Measurements from ENCODE around the gene FOXD2.

The FOXD2 gene

GRCh38 chr1:47416319-47417169 lies 21.3 kb upstream of the FOXD2 start:
- no peak for DNase-seq

DNA sequence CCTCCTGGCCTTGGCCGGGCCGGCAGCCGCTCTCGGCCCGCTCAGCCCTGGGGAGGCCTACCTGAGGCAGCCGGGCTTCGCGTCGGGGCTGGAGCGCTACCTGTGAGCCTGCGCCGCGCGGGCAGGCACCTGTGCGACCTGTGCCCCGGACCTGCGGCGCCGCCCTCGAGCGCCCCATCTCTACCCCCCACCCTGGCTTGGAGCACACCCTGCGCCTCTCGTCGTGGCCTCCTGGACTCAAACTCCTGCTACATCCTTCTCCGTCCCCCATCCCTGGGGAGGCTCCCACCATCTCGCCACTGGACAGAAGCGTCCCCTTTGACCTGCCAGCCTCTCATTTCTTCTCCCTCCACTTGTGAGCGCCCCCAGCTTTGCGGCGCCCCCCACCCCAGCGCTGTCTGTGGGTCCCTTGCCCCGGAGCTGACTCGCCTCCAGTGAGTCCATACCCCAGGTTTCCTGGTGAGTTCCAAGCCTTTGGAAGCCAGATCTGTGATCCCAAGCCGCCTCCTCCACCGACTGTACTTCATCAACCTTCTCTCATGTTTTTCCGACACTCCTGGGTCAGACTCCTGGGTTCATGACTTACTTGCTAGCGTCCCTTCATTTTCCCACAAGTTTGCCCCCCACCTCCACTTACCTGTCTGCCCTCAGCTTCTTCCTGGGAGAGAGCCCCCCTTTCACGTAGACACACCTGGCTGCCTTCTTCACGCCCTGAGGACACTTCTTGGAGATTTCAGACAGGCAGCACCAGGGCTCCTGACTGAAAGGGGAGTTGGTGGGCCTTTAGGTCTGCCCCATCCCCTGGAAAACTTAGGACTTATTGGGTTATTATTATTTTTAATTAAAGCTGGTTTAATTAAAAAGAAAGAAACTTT lies 20.4 kb upstream of the FOXD2 start:
- no peak for DNase-seq

DNA sequence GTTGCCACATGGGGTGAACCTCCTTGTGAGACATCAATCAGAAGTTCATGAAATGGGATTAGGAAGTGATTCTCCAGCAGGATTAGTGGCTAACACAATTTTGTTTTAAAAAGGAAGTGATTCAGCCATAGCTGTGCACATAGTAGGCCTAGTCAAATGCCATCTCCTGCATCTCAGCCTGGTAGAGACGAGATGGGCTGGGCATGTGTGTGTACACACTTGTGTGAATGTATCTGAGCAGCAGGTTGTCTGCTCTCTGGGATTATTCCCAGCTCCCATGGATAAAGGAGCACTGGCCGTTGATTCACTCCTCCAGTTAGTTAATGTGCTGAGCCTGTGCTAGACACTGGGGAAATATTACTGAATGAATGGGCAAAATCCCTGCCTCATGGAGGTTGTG lies 19.7 kb upstream of the FOXD2 start:
- DNase-seq, result no peak

- no peak for DNase-seq
Observed at GRCh38 chr1:47418681-47419325, 19.0 kb upstream of the FOXD2 start.

DNA sequence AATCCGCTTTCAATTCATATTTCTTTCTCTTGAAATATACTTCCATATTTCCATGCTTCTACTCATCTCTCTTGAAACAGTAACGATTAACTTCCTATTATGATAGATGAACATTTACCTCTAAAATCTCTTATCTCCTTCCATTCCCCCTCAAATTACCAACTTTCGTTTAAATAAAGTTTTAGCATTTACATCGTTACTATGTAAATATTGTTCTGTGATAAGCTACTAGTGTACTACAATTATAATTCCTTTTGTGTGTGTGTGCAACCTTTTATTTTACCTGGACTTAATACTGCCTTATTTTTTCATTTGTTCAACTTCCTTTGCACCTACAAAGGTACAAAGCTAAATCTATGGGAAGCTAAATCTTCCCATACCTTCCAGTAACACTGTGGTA lies 17.3 kb upstream of the FOXD2 start:
- DNase-seq, result no peak

- no peak for DNase-seq
Observed at GRCh38 chr1:47423872-47424271, 14.0 kb upstream of the FOXD2 start.

- DNase-seq, result peak in 6 of 56 donors; percentile 2 to 35 (median 8)
Observed at GRCh38 chr1:47424336-47424982, 13.4 kb upstream of the FOXD2 start.

DNA sequence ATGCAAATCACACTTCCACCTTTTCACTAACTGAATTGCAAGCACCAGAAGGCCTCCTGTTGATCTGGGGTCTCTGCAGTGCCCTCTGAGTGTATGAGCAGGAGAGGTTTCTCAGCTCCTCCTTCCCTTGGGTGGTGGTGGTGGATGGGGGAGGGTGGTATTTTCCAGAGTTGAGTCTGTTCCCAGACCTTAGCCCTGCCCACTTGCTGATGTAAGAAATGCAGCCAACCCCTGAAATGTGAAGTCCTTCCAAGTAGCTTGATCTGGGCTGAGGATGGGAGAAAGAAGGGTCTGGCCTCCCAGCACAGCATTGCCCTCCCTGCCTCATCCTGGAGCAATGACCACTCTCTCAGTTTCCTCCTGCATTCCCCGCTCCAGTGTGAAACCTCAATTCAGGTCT lies 6.3 kb upstream of the FOXD2 start:
- DNase-seq, result no peak

GRCh38 chr1:47432071-47433036 lies 5.5 kb upstream of the FOXD2 start:
- DNase-seq, result peak in 45 of 56 donors; percentile 4 to 84 (median 31)

DNA sequence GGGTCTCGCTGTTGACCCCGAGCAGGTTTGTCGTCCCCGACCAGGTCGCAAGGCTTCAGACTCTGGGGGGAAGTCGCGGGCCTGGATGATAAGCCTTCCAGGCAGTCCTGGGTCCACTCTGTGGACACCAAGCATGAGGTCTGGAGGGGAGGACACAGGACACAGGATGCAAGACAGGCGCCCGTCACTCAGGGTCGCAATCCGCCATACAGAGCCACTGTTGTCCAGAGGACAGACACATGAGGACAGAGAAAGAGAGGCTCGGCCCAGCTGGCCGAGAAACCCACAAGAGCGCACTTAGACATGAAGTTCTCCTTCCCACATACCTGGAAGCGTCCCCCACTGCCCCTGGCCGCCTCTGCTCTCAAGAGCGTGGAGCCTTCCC lies 4.8 kb upstream of the FOXD2 start:
- no peak for DNase-seq

DNA sequence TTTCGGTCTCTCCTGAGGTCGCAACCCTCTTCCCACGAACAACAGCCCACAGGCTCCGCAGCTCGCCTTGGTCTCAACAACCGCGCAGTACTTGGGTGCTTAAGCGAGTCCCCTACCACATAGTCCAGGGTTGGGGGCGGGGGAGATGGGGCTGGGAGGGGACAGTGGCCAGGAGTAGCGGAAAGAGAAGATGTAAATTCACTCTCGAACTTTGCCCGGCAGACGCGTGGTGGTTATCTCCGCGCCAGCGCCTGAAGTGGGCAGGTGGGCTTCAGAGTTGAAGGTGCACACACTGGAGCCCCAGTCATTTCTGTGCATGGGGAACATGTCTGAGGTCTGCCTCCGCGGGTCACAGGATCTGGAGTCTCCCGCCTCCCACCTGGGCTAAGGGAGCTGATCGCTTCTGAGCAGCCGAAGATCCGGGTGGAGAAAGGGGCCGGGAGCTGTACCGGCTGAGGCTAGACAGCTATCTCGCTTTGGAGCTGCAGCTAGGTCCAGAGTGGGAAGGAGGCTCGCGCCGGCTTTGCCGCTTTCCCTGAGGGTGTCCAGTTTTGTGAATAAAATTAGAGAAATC lies 4.3 kb upstream of the FOXD2 start:
- no peak for DNase-seq

DNA sequence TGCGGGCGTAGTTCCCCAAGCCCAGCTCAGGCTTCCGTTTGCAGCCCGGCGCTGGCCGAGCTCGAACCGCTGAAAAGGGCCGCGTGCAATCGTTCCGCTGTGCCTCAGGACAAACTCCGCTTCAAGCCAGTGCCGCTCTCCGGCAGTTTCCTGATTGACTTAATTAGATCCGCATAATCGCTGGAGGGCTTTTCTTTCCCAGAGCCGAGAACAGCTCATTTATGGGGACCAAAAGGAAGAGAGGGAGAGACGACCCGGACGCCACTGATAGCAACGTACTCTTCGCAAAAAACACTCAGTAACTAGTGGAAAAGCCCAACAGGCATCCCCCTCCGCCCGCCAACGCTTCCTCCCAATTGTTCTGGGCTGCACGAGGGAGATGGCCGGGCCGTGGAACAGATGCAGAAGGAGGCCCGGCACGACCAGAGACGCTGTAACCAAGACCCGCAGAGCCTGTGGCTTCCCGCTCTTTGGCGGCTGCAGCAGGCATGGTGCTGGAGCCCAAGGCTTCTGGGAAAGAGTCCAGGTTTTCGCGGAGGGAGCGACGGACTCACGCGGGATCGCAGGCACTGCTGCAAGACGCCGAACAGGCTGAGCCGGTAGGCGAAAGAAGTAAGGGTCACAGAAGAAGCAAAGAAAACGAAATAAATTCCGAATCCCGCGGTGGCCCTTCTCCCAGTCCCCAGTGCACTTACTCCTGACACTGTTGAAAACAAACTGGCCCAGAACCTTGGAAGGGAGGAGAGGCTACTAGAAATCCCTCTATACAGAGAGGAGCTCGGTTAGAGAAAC lies 3.6 kb upstream of the FOXD2 start:
- peak in 33 of 56 donors; percentile 1 to 66 (median 20) for DNase-seq

GRCh38 chr1:47435506-47436303 lies 2.1 kb upstream of the FOXD2 start:
- no peak for DNase-seq

DNA sequence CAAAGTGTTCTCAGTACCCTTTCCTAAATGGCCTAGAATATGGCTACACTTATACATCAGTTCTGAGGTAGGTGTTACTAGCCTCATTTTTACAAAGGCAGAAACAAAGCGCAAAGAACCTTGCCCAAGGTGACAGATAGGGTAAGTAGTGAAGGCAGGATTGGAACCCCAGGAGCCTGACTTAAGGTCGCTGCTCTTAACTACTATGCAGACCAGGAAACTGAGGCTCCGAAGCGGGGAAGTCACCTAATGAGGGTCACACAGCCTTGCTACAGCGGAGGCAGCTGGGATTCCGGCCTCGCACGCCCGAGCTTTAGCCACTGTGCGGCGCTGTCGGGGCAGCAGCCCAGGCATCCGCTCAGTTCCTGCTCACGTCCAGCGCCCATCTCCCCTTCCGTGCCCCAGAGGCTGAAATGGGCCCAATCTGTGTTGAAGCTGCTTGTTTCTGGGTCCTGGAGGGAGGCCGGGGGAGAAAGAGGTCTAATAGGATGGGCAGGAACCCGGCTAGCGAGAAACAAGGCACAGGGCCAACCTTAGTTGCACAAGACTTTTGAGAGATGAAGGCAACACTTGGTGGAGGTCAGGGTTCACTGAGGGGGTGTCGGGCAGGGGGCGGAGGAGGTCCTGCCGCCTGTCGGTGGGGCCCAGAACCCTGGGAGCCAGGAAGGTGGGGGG lies 1.4 kb upstream of the FOXD2 start:
- peak in 18 of 56 donors; percentile 1 to 58 (median 10) for DNase-seq

DNA sequence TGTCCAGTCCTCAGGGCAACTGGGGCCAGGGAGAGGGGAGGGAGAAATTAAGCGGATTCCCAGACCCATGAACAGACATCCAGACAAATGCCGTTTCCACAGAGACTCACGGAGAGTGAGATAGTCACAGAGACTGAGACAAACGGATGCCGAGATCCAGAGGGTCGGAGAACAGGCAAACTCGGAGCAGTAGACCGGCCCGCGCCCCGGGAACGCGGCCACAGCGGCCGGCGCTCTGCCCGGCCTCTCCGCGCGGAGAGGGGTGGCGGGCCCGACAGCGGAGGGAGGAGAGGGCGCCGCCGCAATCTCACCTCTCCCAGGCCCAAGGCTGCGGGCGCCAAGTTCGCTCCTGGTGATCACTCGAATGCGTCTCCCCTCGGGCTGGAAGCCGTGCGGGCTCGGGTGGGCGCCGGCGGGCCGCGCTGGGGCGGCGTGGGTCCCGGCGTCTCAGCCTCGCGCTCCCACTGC lies 831 bp upstream of the FOXD2 start:
- no peak for DNase-seq

DNA sequence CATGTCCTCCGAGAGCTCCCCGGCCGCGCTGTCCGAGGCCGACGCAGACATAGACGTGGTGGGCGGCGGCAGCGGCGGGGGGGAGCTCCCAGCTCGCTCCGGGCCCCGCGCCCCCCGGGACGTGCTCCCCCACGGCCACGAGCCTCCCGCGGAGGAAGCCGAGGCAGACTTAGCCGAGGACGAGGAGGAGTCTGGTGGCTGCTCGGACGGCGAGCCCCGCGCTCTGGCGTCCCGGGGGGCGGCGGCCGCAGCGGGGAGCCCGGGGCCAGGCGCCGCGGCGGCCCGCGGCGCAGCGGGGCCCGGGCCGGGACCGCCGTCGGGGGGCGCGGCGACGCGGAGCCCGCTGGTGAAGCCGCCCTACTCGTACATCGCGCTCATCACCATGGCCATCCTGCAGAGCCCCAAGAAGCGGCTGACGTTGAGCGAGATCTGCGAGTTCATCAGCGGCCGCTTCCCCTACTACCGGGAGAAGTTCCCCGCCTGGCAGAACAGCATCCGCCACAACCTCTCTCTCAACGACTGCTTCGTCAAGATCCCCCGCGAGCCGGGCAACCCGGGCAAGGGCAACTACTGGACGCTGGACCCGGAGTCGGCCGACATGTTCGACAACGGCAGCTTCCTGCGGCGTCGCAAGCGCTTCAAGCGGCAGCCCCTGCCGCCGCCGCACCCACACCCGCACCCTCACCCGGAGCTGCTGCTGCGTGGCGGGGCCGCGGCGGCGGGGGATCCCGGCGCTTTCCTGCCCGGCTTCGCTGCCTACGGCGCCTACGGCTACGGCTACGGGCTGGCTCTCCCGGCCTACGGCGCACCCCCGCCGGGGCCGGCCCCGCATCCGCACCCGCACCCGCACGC lies 547 bp downstream of the FOXD2 start:
- DNase-seq, result no peak

Measured in nucleus accumbens (tissue), 56 donors.